ENCODE data around the gene SLC17A5. TPM values are rescaled to one million over a fixed set of nuclear protein-coding genes. Genes with fewer than 3 reads are reported as not detected.
"Not testable (repeated sequence)": the region's sequence is repeated elsewhere in the genome, so short reads cannot be mapped to it uniquely, and the experiment has no call there.

The SLC17A5 gene
- total and polyA plus RNA-seq, 2 donors from 2014 or later: 15.5 to 18.2 TPM

DNA sequence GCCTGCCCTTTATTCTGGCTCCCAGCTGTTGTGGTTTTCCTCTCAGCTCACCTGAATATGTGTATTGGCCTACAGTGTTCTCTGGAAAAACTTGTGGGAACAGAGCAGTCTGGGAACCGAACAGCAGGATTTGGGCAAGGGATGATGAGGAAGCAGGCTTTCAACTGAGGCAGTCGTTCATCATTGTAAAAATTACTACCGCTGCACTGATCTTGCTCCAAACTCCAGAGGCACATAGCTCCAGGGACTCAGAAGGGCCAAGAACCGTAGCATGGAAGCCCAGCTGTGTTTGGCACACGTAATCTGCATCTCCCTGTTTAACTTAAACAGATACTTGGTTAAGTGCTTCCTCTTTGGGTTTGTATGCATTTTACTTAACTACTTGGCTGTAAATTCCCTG, 84.7 kb downstream of the SLC17A5 start:
- no peaks in the 10 kb centered on the region for H3K9me3 ChIP-seq (ENCODE audit: control insufficient read depth in 2 of 3, insufficient read depth in 1 of 3, low read length in 3 of 3)

DNA sequence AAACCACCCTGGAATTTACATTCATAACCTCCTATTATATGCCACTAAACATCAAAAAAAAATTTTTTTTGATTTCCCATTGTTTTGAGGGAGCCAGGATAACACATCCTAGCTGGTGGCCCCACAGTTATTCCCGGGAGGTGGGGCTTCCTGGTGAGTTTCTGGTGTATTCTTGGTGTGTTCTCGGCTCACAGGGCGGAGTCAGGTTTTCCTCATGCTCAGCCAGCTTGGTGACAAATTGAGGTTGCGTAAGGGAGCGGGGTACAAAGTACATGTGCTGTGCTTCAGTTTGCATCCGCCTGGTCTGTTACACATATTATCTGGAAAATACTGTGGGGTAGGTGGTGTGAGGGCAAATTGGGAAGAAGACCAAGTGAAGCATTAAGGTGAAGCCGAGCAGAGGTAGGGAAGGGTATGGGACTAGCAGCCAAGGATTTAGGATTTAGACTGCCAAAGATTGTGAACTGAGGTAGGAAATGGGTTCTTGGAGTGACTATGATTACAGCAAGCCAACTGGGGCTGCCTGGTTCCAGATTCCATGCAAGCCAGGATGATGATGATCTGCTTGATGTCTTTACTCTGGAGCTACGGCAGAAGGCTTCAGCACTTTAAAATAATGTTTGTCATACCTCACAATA, 86.7 kb downstream of the SLC17A5 start:
- Histone ChIP-seq H3K36me3 (ENCODE audit: control insufficient read depth in 2 of 3, insufficient read depth in 3 of 3, low read length in 3 of 3) (no peaks in the 10 kb centered on the region), H3K4me1 (ENCODE audit: control insufficient read depth in 2 of 3, insufficient read depth in 2 of 3, low read depth in 1 of 3, low read length in 3 of 3) (peaks cover 0 to 5% (median 0%) of the 10 kb centered on the region in 3 donors), H3K9ac (ENCODE audit: low read length in 3 of 3) (no peak overlapping the region), H3K4me3 (ENCODE audit: low read length in 3 of 3) (no peak overlapping the region), H3K27ac (ENCODE audit: low read depth in 2 of 2, low read length in 2 of 2) (peak overlapping the region; percentile 75 to 82), H3K27me3 (ENCODE audit: control insufficient read depth, insufficient read depth, low read length) (no peaks in the 10 kb centered on the region), H3K9me3 (ENCODE audit: control insufficient read depth in 2 of 3, insufficient read depth in 1 of 3, low read length in 3 of 3) (no peaks in the 10 kb centered on the region)
- intact Hi-C loops (cut with DNase I): no loop called here
- no peak for TF ChIP-seq CTCF (IDR thresholded peaks at IDR 0.05; ENCODE audit: borderline replicate concordance, extremely low read depth, insufficient read depth)
- DNase-seq (peak in 1 of 5 donors; percentile 35), FAIRE-seq (no peak)

More for the DNA sequence above, 84.7 kb downstream of the SLC17A5 start:
- FAIRE-seq: no peak
- no peaks in the 10 kb centered on the region for H3K27me3 ChIP-seq (ENCODE audit: control insufficient read depth, insufficient read depth, low read length)
- H3K9ac ChIP-seq (ENCODE audit: low read length in 3 of 3): no peak overlapping the region
- no peak for DNase-seq
- TF ChIP-seq CTCF (IDR thresholded peaks at IDR 0.05; ENCODE audit: borderline replicate concordance, extremely low read depth, insufficient read depth): no peak
- H3K4me3 ChIP-seq (ENCODE audit: low read length in 3 of 3): no peak overlapping the region
- H3K36me3 ChIP-seq (ENCODE audit: control insufficient read depth in 2 of 3, insufficient read depth in 3 of 3, low read length in 3 of 3): no peaks in the 10 kb centered on the region
- H3K4me1 ChIP-seq (ENCODE audit: control insufficient read depth in 2 of 3, insufficient read depth in 2 of 3, low read depth in 1 of 3, low read length in 3 of 3): peaks cover 0 to 5% (median 0%) of the 10 kb centered on the region in 3 donors
- no peak overlapping the region for H3K27ac ChIP-seq (ENCODE audit: low read depth in 2 of 2, low read length in 2 of 2)
- intact Hi-C loops (cut with DNase I): no loop called here

DNA sequence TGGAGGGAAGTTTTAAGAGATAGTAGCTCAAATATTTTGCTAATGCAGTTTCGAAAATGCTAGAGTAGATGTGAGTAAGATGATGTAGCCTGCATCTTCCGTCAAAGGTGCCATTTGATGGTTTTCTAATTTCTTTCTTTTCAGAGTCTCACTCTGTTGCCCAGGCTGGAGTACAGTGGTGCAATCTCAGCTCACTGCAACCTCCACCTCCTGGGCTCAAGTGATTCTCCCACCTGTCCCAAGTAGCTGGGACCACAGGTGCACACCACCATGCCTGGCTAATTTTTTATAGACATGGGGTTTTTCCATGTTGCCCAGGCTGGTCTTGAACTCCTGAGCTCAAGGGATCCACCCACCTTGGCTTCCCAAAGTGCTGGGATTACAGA, 87.3 kb downstream of the SLC17A5 start:
- intact Hi-C loops (cut with DNase I): not testable (repeated sequence)
- H3K27ac ChIP-seq (ENCODE audit: low read depth in 2 of 2, low read length in 2 of 2): peak overlapping the region; percentile 75 to 82

GRCh38 chr6:73565767-73566485, 87.9 kb downstream of the SLC17A5 start:
- H3K9me3 ChIP-seq (ENCODE audit: control insufficient read depth in 2 of 3, insufficient read depth in 1 of 3, low read length in 3 of 3): no peaks in the 10 kb centered on the region
- no peak for TF ChIP-seq CTCF (IDR thresholded peaks at IDR 0.05; ENCODE audit: borderline replicate concordance, extremely low read depth, insufficient read depth)
- peak overlapping the region in 1 of 3 donors; percentile 0 for H3K9ac ChIP-seq (ENCODE audit: low read length in 3 of 3)
- intact Hi-C loops (cut with DNase I): no loop called here
- peaks cover 0 to 5% (median 0%) of the 10 kb centered on the region in 3 donors for H3K4me1 ChIP-seq (ENCODE audit: control insufficient read depth in 2 of 3, insufficient read depth in 2 of 3, low read depth in 1 of 3, low read length in 3 of 3)
- FAIRE-seq (no peak), DNase-seq (peak in 3 of 5 donors; percentile 30 to 67 (median 66))
- no peaks in the 10 kb centered on the region for H3K27me3 ChIP-seq (ENCODE audit: control insufficient read depth, insufficient read depth, low read length)
- H3K27ac ChIP-seq (ENCODE audit: low read depth in 2 of 2, low read length in 2 of 2): peak overlapping the region; percentile 75 to 82
- no peaks in the 10 kb centered on the region for H3K36me3 ChIP-seq (ENCODE audit: control insufficient read depth in 2 of 3, insufficient read depth in 3 of 3, low read length in 3 of 3)
- no peak overlapping the region for H3K4me3 ChIP-seq (ENCODE audit: low read length in 3 of 3)

More for the DNA sequence above, 87.3 kb downstream of the SLC17A5 start:
- not testable (repeated sequence) for FAIRE-seq; H3K27me3 ChIP-seq (ENCODE audit: control insufficient read depth, insufficient read depth, low read length); H3K9ac ChIP-seq (ENCODE audit: low read length in 3 of 3); H3K36me3 ChIP-seq (ENCODE audit: control insufficient read depth in 2 of 3, insufficient read depth in 3 of 3, low read length in 3 of 3); H3K4me1 ChIP-seq (ENCODE audit: control insufficient read depth in 2 of 3, insufficient read depth in 2 of 3, low read depth in 1 of 3, low read length in 3 of 3); H3K4me3 ChIP-seq (ENCODE audit: low read length in 3 of 3); H3K9me3 ChIP-seq (ENCODE audit: control insufficient read depth in 2 of 3, insufficient read depth in 1 of 3, low read length in 3 of 3); DNase-seq

Measured in kidney (tissue), 14 donors.